Testis (tissue), 3 donors: ENCODE results near the gene TNFAIP8L2. TPM values are rescaled to one million over a fixed set of nuclear protein-coding genes. Genes with fewer than 3 reads are reported as not detected.

Experiments
- DNase-seq: peaks from one replicate; pipeline ENCODE4 v3.0.0-alpha.2; 2019
- H3K27ac ChIP-seq, 2 donors: fragments of 200-600 bp; sonication (generic); one replicate each; pipeline ENCODE4 v1.5.1; 2019
- H3K27me3 ChIP-seq: fragments of 200-600 bp; sonication (generic); one replicate; pipeline ENCODE4 v1.5.1; 2019
- H3K36me3 ChIP-seq: fragments of 200-600 bp; sonication (generic); one replicate; pipeline ENCODE4 v1.5.1; 2017; ENCODE audit warnings: low read depth; ENCODE audit errors: missing control alignments
- H3K4me1 ChIP-seq: fragments of 200-600 bp; sonication (generic); one replicate; pipeline ENCODE4 v1.5.1; 2019
- H3K4me3 ChIP-seq, 2 donors: fragments of 200-600 bp; sonication (generic); one replicate each; pipeline ENCODE4 v1.5.1; 2017 to 2019
- H3K9me3 ChIP-seq: fragments of 200-600 bp; sonication (generic); one replicate; pipeline ENCODE4 v1.5.1; 2017
- POLR2A ChIP-seq: fragments of 450-650 bp; IDR thresholded peaks from one replicate; pipeline ENCODE4 v1.6.1; 2017; ENCODE audit warnings: antibody characterized with exemption, mild to moderate bottlenecking, moderate library complexity
- WGBS, 2 donors: methylation state at CpG; one replicate each; pipeline ENCODE4 v1.1.5; 2018; 5-methylcytosine and 5-hydroxymethylcytosine counted together
- intact Hi-C: fragments of 100-400 bp; cut with DNase I; formaldehyde crosslinking; loops from one replicate; pipeline ENCODE4 v1.15.1; 2023; ENCODE audit warnings: low total_unique reads
- polyA plus RNA-seq: library from polyadenylated mRNA; stranded (reverse); fragments of 350-450 nt; fragmentation: Illumina TruSeq; extraction: RNeasy Lipid Tissue Mini Kit (QIAGEN cat#74804); gene quantifications from one replicate; pipeline ENCODE4 v1.2.3, GENCODE V29; 2014; ENCODE audit warnings: low read depth, low replicate concordance; ENCODE audit not compliant: insufficient read depth
- total RNA-seq, 2 donors: library from RNA; depleted of rRNA; stranded (reverse); fragments of >200 nt; gene quantifications; one replicate each; pipeline ENCODE4 v1.2.3, GENCODE V29; 2016
- TF ChIP-seq, protein P1 (sequence below), 3 experiments: fragments of 450-650 bp in 2 of 3; fragments of 200-600 bp in 1 of 3; sonication (generic) in 1 of 3; IDR thresholded peaks; one replicate each; pipeline ENCODE4 v1.5.1; 2016 to 2019; ENCODE audit warnings: antibody characterized with exemption in 3 of 3, mild to moderate bottlenecking in 2 of 3, moderate library complexity in 1 of 3

TNFAIP8L2 gene
- total and polyA plus RNA-seq, 3 donors from 2014 or later, result 0.55 to 2.1 (median 0.99) TPM

DNA sequence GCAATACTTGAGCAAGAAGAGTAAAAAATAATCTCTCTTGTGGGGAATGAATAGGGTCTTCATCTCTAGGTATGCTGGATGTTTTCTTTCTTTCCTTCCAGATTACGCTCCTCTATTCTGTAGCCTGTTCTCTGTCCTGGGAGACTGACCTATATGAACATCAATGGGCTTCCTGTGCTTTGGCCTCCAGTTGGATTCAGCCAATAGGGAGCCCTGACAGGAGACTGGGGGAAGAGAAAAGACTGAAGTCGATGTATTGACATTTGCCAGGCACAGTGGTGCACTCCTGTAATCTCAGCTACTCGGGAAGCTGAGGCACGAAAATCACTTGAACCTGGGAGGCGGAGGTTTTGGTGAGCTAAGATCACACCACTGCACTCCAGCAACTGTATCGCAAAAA lies 27.6 kb upstream of the TNFAIP8L2 start:
- H3K36me3 ChIP-seq, result no peaks in the 10 kb centered on the region
- no peak overlapping the region for H3K4me3 ChIP-seq
- peak overlapping the region in 1 of 2 donors; percentile 19 for H3K27ac ChIP-seq
- TF ChIP-seq, protein P1, sequence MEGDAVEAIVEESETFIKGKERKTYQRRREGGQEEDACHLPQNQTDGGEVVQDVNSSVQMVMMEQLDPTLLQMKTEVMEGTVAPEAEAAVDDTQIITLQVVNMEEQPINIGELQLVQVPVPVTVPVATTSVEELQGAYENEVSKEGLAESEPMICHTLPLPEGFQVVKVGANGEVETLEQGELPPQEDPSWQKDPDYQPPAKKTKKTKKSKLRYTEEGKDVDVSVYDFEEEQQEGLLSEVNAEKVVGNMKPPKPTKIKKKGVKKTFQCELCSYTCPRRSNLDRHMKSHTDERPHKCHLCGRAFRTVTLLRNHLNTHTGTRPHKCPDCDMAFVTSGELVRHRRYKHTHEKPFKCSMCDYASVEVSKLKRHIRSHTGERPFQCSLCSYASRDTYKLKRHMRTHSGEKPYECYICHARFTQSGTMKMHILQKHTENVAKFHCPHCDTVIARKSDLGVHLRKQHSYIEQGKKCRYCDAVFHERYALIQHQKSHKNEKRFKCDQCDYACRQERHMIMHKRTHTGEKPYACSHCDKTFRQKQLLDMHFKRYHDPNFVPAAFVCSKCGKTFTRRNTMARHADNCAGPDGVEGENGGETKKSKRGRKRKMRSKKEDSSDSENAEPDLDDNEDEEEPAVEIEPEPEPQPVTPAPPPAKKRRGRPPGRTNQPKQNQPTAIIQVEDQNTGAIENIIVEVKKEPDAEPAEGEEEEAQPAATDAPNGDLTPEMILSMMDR (IDR thresholded peaks at IDR 0.05), result no peak
- no peak for TF ChIP-seq POLR2A
- 59 to 68% methylated on average over 6 of the region's 6 CpGs for WGBS, 2 donors
- H3K27me3 ChIP-seq, result no peaks in the 10 kb centered on the region
- H3K9me3 ChIP-seq, result no peaks in the 10 kb centered on the region
- peaks cover 31% of the 10 kb centered on the region for H3K4me1 ChIP-seq
- intact Hi-C loops, result no loop called here
- DNase-seq, result no peak

DNA sequence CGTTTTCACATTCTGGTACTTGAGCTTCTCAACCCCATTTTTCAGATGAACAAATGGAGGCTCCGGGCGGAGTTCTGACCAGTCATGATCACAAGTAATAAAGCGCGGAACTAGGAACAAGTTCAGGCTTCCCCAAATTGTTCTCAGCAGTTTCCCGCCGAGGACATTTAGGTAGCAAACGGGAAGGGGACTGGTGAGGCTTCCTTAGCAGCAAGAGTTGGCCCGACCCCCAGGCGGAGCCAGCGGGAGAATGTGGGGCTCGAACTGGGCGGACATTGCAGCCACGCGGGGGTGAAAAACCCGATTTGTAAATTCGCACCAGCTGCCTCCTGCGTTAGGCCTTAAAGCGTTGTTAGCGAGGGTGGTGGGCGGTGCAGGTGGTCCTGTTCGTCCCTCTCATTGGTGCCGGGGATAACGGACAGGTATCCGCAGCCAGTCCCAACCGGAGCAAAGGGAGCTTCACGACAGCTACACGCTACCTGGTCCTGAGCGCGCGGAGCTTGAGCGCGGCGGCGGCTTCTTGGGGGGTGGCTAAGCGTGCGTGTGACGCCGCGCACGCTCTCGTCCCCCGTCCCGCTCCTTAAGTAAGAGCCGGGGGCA lies 25.4 kb upstream of the TNFAIP8L2 start:
- Histone ChIP-seq H3K9me3 (no peaks in the 10 kb centered on the region), H3K4me3 (peak overlapping the region; percentile 42 to 53), H3K4me1 (peaks cover 31% of the 10 kb centered on the region), H3K27me3 (no peaks in the 10 kb centered on the region), H3K27ac (peak overlapping the region; percentile 71 to 82), H3K36me3 (no peaks in the 10 kb centered on the region)
- intact Hi-C loops, result no loop called here
- TF ChIP-seq, protein P1 (IDR thresholded peaks at IDR 0.05), result no peak
- TF ChIP-seq POLR2A, result no peak
- WGBS, 2 donors, result 11 to 15% methylated on average over 25 to 45 of the region's 45 CpGs
- peak; percentile 93 for DNase-seq

DNA sequence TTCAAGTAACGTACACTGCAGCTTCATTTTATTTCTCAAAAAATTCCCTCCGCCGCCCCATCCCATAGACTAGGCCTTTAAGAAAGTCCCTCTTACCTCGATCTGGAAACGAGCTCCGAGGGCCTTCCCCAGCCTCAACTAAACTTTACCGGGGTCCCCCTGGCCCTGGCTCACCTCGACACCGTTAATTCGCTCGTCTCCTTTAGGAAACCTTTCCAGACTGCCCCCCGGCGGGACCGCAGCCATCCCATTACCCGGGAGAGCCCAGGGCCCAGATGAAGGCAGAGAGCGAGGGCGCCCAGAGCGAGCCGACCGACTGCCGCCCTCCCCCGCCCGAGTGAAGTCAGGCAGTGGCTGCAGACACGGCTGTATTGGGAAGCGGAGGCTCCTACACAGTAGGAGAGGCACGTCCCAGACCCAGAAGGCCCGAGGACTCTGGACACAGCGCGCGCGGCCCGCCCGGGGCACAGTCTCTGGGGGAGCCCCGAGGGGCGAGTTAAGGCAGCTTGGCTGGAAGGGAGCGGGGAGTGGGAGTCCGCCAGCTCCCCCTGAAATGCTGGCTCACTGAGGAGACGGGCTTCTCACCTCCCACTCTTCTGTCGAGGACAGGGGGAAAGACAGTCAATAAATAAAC lies 24.6 kb upstream of the TNFAIP8L2 start:
- Histone ChIP-seq H3K4me1 (peaks cover 31% of the 10 kb centered on the region), H3K36me3 (no peaks in the 10 kb centered on the region), H3K27me3 (no peaks in the 10 kb centered on the region), H3K27ac (peak overlapping the region; percentile 66 to 82), H3K9me3 (no peaks in the 10 kb centered on the region), H3K4me3 (peak overlapping the region; percentile 42 to 53)
- intact Hi-C loops, result no loop called here
- 20 to 22% methylated on average over 11 to 39 of the region's 39 CpGs for WGBS, 2 donors
- no peak for TF ChIP-seq POLR2A
- TF ChIP-seq, protein P1 (IDR thresholded peaks at IDR 0.05), result no peak
- peak; percentile 71 for DNase-seq

DNA sequence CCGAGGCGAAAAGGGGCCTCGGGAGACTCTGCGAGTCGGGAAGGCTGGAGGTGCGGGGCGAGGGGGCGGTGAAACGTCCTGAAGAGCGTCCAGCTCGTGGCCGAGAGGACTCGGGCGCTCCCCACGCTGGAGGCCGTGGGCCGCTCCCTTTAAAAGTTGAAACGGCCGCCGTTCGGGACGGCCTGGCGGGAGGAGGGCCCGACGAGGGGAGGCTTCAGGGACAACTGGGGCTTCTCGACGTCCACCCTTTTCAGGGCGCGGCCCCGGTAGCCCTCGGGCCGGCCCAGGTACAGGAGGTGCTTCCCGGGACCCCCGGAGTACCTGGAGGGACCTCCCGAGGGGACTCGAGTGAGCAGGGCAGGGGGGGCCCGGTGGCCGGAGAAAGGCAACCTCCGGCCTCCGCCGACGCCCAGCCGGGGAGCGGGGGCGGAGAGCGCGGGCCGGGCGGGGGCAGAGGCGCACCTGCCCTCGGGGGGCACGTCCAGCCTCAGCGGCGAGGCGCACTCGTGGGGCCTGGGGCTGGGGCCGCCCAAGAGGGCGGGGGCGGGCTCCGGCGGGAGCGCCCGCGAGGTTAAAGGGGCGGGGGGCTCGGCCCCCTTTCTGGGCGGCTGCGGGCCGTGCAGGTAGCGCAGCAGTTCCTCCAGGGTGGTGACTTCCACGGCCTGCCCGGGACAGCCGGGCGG lies 24.0 kb upstream of the TNFAIP8L2 start:
- WGBS, 2 donors, result 26 to 46% methylated on average over 32 to 51 of the region's 74 CpGs
- H3K27me3 ChIP-seq, result no peaks in the 10 kb centered on the region
- H3K4me3 ChIP-seq, result peak overlapping the region; percentile 42 to 53
- no peak for TF ChIP-seq POLR2A
- TF ChIP-seq, protein P1 (IDR thresholded peaks at IDR 0.05), result no peak
- no peak for DNase-seq
- H3K9me3 ChIP-seq, result no peaks in the 10 kb centered on the region
- peak overlapping the region; percentile 66 to 82 for H3K27ac ChIP-seq
- intact Hi-C loops, result no loop called here
- no peaks in the 10 kb centered on the region for H3K36me3 ChIP-seq
- H3K4me1 ChIP-seq, result peaks cover 31% of the 10 kb centered on the region
